ENCODE results near the gene NEO1. TPM values are rescaled to one million over a fixed set of nuclear protein-coding genes. Genes with fewer than 3 reads are reported as not detected.
"Not testable (repeated sequence)": the region's sequence is repeated elsewhere in the genome, so short reads cannot be mapped to it uniquely, and the experiment has no call there.

NEO1 gene
- total RNA-seq, 1 donor: 55.4 TPM

DNA sequence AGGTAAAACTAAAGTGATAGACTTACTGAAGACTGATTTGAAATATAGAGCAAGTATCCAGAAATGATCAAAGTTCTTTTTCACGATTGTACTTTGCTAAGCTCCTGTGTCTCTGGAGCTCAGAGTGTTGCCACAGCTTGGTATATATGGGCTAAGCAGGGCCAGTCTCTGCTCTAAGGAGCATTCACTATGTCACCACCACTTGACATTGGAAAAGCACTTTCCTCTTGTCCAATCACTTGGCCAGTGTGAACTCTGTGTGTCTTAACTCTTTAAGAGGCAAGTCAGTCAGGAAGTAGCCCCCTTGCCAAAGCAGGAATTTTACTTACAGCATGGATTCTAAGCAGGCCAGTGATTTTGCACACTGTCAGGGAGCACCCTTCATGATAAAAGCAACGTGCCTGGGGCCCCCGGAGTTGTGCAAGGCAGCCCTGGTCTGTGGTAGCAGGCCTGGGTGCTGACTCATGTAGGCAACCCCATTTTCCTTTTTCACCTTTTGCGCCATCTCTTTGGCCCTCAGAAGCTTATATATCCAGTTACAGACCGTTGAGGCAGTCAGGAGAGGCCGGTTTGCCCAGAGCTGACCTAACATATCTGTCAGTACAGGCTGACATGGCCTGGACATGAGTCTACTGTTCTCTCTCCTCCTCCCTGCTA is 243.5 kb downstream of the NEO1 start:
- no peak overlapping the region for H3K4me2 ChIP-seq (ENCODE audit: insufficient read depth, low read length)
- DNase-seq (ENCODE audit: insufficient read length, low spot score, missing footprints): no peak
- no peaks in the 10 kb centered on the region for H3K27me3 ChIP-seq (ENCODE audit: insufficient read depth, low read length)
- H3K36me3 ChIP-seq (ENCODE audit: insufficient read depth, low read length): no peaks in the 10 kb centered on the region
- H2AFZ ChIP-seq (ENCODE audit: low read length): no peak overlapping the region
- H3K27ac ChIP-seq (ENCODE audit: low read depth, low read length): no peak overlapping the region
- TF ChIP-seq, protein P1, sequence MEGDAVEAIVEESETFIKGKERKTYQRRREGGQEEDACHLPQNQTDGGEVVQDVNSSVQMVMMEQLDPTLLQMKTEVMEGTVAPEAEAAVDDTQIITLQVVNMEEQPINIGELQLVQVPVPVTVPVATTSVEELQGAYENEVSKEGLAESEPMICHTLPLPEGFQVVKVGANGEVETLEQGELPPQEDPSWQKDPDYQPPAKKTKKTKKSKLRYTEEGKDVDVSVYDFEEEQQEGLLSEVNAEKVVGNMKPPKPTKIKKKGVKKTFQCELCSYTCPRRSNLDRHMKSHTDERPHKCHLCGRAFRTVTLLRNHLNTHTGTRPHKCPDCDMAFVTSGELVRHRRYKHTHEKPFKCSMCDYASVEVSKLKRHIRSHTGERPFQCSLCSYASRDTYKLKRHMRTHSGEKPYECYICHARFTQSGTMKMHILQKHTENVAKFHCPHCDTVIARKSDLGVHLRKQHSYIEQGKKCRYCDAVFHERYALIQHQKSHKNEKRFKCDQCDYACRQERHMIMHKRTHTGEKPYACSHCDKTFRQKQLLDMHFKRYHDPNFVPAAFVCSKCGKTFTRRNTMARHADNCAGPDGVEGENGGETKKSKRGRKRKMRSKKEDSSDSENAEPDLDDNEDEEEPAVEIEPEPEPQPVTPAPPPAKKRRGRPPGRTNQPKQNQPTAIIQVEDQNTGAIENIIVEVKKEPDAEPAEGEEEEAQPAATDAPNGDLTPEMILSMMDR (IDR thresholded peaks at IDR 0.05; ENCODE audit: extremely low read depth, low read depth, low read length): no peak
- no peaks in the 10 kb centered on the region for H4K20me1 ChIP-seq (ENCODE audit: insufficient read depth, low read length)
- no peaks in the 10 kb centered on the region for H3K79me2 ChIP-seq (ENCODE audit: insufficient read depth, low read length)
- no peaks in the 10 kb centered on the region for H3K4me1 ChIP-seq (ENCODE audit: insufficient read depth, low read length)
- no peak overlapping the region for H3K4me3 ChIP-seq (ENCODE audit: insufficient read depth, low read length)
- H3K9me3 ChIP-seq (ENCODE audit: low read depth, low read length): no peaks in the 10 kb centered on the region

DNA sequence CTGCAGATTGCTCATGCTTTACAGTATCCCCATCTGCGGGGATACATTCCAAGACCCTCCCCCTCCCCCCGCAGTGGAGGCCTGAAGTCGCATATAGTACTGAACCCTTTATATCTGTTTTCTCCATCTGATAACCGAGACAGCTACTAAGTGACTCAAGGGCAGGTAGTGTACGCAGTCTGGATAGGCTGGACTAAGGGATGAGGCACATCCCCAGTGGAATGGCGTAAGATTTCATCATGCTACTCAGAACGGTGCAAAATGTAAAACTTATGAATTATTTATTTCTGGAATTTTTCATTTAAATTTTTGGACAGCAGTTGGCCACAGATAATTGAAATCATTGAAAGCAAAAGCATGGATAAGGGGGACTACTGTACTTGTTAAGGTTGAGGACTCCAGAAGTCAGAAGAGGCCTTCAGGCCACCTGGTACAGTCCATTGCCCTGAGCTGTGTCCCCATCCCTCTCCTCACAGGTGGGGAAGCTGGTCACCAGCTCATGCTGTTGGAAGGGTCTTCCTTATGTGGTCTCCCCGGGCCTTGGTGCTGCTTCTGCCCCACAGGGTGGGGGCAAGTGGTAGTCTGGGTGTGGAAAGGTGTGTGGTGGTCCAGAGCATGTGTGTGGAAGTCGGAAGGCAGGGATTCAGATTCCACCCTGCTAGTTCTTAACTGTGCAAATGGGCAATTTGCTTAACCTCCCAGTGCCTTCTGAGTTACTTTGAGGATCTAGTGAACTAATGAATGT is 244.5 kb downstream of the NEO1 start:
- Histone ChIP-seq H3K27me3 (ENCODE audit: insufficient read depth, low read length) (no peaks in the 10 kb centered on the region), H3K4me1 (ENCODE audit: insufficient read depth, low read length) (no peaks in the 10 kb centered on the region), H2AFZ (ENCODE audit: low read length) (no peak overlapping the region), H3K4me2 (ENCODE audit: insufficient read depth, low read length) (no peak overlapping the region), H3K36me3 (ENCODE audit: insufficient read depth, low read length) (no peaks in the 10 kb centered on the region), H3K27ac (ENCODE audit: low read depth, low read length) (no peak overlapping the region), H3K9me3 (ENCODE audit: low read depth, low read length) (no peaks in the 10 kb centered on the region), H4K20me1 (ENCODE audit: insufficient read depth, low read length) (no peaks in the 10 kb centered on the region), H3K4me3 (ENCODE audit: insufficient read depth, low read length) (no peak overlapping the region), H3K79me2 (ENCODE audit: insufficient read depth, low read length) (no peaks in the 10 kb centered on the region)
- TF ChIP-seq, protein P1 (IDR thresholded peaks at IDR 0.05; ENCODE audit: extremely low read depth, low read depth, low read length): no peak
- DNase-seq (ENCODE audit: insufficient read length, low spot score, missing footprints): no peak

DNA sequence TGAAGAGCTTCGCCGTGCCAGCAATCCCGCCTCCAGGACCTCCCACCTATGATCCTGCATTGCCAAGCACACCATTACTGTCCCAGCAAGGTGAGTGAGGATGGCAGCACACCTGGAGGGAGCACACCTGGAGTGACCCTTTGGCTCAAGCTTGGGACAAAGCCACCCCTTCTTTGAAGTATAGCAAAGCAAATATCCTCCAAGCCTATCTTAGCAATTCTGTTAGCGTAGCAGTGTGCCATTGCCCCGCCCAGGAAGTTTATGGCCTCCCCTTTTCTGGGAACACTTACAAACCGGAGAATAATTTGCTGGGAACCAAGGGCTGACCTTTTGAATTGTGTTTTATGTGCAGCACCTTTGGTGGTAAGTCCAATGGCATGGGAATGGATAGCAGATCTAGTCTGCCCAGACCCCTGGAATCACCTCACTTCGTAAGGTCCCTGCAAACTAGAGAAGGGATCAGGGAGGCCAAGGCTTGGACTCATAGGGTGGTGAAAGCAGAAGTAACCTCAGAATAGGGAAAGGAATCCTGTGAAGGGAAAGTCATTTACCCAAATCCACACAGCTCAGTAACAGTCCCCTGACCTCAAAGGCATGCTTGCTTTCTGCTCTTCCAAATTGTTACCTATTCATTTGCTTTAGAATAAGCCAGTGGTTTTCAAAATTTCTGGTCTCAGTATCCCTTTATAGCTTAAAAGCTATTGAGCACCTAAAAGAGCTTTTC is 246.4 kb downstream of the NEO1 start:
- Histone ChIP-seq H3K4me1 (ENCODE audit: insufficient read depth, low read length) (no peaks in the 10 kb centered on the region), H3K79me2 (ENCODE audit: insufficient read depth, low read length) (no peaks in the 10 kb centered on the region), H3K36me3 (ENCODE audit: insufficient read depth, low read length) (no peaks in the 10 kb centered on the region), H4K20me1 (ENCODE audit: insufficient read depth, low read length) (no peaks in the 10 kb centered on the region), H3K4me2 (ENCODE audit: insufficient read depth, low read length) (no peak overlapping the region), H3K27me3 (ENCODE audit: insufficient read depth, low read length) (no peaks in the 10 kb centered on the region), H3K9me3 (ENCODE audit: low read depth, low read length) (no peaks in the 10 kb centered on the region), H3K27ac (ENCODE audit: low read depth, low read length) (no peak overlapping the region), H3K4me3 (ENCODE audit: insufficient read depth, low read length) (no peak overlapping the region), H2AFZ (ENCODE audit: low read length) (no peak overlapping the region)
- TF ChIP-seq, protein P1 (IDR thresholded peaks at IDR 0.05; ENCODE audit: extremely low read depth, low read depth, low read length): no peak
- no peak for DNase-seq (ENCODE audit: insufficient read length, low spot score, missing footprints)

DNA sequence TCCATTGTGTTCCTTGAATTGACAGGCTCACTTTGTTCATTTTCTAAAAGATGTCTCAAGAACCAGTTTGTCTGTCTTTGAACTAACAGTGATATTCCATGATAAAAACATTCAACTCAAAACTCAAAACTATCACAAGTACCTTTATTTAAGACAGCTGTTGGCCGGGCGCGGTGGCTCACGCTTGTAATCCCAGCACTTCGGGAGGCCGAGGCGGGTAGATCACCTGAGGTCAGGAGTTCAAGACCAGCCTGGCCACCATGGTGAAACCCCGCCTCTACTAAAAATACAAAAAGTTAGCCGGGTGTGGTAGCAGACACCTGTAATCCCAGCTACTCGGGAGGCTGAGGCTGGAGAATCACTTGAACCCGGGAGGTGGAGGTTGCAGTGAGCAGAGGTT is 248.0 kb downstream of the NEO1 start:
- not testable (repeated sequence) for H3K79me2 ChIP-seq (ENCODE audit: insufficient read depth, low read length); H4K20me1 ChIP-seq (ENCODE audit: insufficient read depth, low read length); DNase-seq (ENCODE audit: insufficient read length, low spot score, missing footprints); H3K9me3 ChIP-seq (ENCODE audit: low read depth, low read length); H3K27ac ChIP-seq (ENCODE audit: low read depth, low read length); H3K27me3 ChIP-seq (ENCODE audit: insufficient read depth, low read length); H3K4me1 ChIP-seq (ENCODE audit: insufficient read depth, low read length); H3K36me3 ChIP-seq (ENCODE audit: insufficient read depth, low read length); H2AFZ ChIP-seq (ENCODE audit: low read length); H3K4me3 ChIP-seq (ENCODE audit: insufficient read depth, low read length); H3K4me2 ChIP-seq (ENCODE audit: insufficient read depth, low read length)

Measured in osteoblast (primary cell).